22Rv1 (cell line): ENCODE data around the gene TMEM191B.
"Not testable (repeated sequence)": the region's sequence is repeated elsewhere in the genome, so short reads cannot be mapped to it uniquely, and the experiment has no call there.

Experiments used
- ZFX ChIP-seq: fragments of 450-650 bp; IDR thresholded peaks from 2 replicates; pipeline ENCODE4 v1.6.1; 2017; ENCODE audit warnings: antibody characterized with exemption, borderline replicate concordance
- TF ChIP-seq, protein P1 (sequence below): fragments of 450-650 bp; IDR thresholded peaks from 2 replicates; pipeline ENCODE4 v1.5.1; 2017; ENCODE audit warnings: mild to moderate bottlenecking

GRCh38 chr22:18575686-18576085 lies 48.1 kb downstream of the TMEM191B start:
- TF ChIP-seq, protein P1, sequence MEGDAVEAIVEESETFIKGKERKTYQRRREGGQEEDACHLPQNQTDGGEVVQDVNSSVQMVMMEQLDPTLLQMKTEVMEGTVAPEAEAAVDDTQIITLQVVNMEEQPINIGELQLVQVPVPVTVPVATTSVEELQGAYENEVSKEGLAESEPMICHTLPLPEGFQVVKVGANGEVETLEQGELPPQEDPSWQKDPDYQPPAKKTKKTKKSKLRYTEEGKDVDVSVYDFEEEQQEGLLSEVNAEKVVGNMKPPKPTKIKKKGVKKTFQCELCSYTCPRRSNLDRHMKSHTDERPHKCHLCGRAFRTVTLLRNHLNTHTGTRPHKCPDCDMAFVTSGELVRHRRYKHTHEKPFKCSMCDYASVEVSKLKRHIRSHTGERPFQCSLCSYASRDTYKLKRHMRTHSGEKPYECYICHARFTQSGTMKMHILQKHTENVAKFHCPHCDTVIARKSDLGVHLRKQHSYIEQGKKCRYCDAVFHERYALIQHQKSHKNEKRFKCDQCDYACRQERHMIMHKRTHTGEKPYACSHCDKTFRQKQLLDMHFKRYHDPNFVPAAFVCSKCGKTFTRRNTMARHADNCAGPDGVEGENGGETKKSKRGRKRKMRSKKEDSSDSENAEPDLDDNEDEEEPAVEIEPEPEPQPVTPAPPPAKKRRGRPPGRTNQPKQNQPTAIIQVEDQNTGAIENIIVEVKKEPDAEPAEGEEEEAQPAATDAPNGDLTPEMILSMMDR: not testable (repeated sequence)
- TF ChIP-seq ZFX: not testable (repeated sequence)
